SK-N-SH (cell line): ENCODE measurements around the gene NODAL.

Experiments
- CHD2 ChIP-seq: fragments of 150-350 bp; IDR thresholded peaks from 2 replicates; pipeline ENCODE4 v1.6.1; 2018; ENCODE audit warnings: low read length; ENCODE audit not compliant: partially characterized antibody
- CTCF ChIP-seq: fragments of 200-600 bp; sonication (generic); IDR thresholded peaks from 2 replicates; pipeline ENCODE4 v1.6.1; 2017; ENCODE audit warnings: antibody characterized with exemption, mild to moderate bottlenecking, moderate library complexity
- EP300 ChIP-seq, 2 experiments: IDR thresholded peaks; 2 replicates each; pipeline versions ENCODE4 v1.4.0 to v1.6.1; 2012; ENCODE audit warnings: borderline replicate concordance in 1 of 2, low read depth in 1 of 2, low read length in 1 of 2
- EZH2phosphoT487 ChIP-seq: fragments of 200-600 bp; sonication (generic); IDR thresholded peaks from 2 replicates; pipeline ENCODE4 v1.6.1; 2017; ENCODE audit warnings: low read depth, mixed run types, mild to moderate bottlenecking, antibody characterized with exemption, moderate library complexity, borderline replicate concordance
- GATA2 ChIP-seq: sonication (generic); formaldehyde crosslinking; IDR thresholded peaks from 2 replicates; pipeline ENCODE4 v1.5.0; 2020; ENCODE audit warnings: mild to moderate bottlenecking, missing genetic modification reagents
- MAX ChIP-seq: IDR thresholded peaks from 2 replicates; pipeline ENCODE4 v1.4.0; 2012; ENCODE audit warnings: low read depth
- PBX3 ChIP-seq: IDR thresholded peaks from 2 replicates; pipeline ENCODE4; 2012
- RAD21 ChIP-seq: IDR thresholded peaks from 2 replicates; pipeline ENCODE4 v1.6.1; 2012; ENCODE audit warnings: mild to moderate bottlenecking, low read length
- SMC3 ChIP-seq: IDR thresholded peaks from 2 replicates; pipeline ENCODE4 v1.6.1; 2012; ENCODE audit warnings: low read depth, low read length, improper control_type of control experiment
- TAF1 ChIP-seq: IDR thresholded peaks from 2 replicates; pipeline ENCODE4 v1.6.1; 2012; ENCODE audit warnings: low read depth, mild to moderate bottlenecking, low read length, moderate library complexity, borderline replicate concordance
- YY1 ChIP-seq: IDR thresholded peaks from 2 replicates; pipeline ENCODE4 v1.4.0; 2012; ENCODE audit warnings: low read depth, mild to moderate bottlenecking

- TF ChIP-seq MAX (no peak), CTCF (no peak), EZH2phosphoT487 (no peak), RAD21 (no peak), GATA2 (CRISPR knock-in tag) (no peak), PBX3 (no peak), TAF1 (no peak), EP300 (IDR thresholded peaks at IDR 0.05; ENCODE audit: borderline replicate concordance in 1 of 2, low read depth in 1 of 2, low read length in 1 of 2) (no peak), SMC3 (no peak), CHD2 (no peak), YY1 (no peak)
Observed at GRCh38 chr10:70435241-70436085, 6.0 kb downstream of the NODAL start.
